GM19324 (cell line): Measurements from ENCODE around the gene LSP1.
"Not testable (repeated sequence)": the region's sequence is repeated elsewhere in the genome, so short reads cannot be mapped to it uniquely, and the experiment has no call there.

ENCODE experiments used
- ATAC-seq: cut with Tn5 transposase; IDR thresholded peaks from one replicate; pipeline ENCODE4 v1.9.1; 2021; ENCODE audit warnings: mild to moderate bottlenecking, moderate library complexity; ENCODE audit not compliant: unreplicated experiment, low FRiP score

The LSP1 gene

DNA sequence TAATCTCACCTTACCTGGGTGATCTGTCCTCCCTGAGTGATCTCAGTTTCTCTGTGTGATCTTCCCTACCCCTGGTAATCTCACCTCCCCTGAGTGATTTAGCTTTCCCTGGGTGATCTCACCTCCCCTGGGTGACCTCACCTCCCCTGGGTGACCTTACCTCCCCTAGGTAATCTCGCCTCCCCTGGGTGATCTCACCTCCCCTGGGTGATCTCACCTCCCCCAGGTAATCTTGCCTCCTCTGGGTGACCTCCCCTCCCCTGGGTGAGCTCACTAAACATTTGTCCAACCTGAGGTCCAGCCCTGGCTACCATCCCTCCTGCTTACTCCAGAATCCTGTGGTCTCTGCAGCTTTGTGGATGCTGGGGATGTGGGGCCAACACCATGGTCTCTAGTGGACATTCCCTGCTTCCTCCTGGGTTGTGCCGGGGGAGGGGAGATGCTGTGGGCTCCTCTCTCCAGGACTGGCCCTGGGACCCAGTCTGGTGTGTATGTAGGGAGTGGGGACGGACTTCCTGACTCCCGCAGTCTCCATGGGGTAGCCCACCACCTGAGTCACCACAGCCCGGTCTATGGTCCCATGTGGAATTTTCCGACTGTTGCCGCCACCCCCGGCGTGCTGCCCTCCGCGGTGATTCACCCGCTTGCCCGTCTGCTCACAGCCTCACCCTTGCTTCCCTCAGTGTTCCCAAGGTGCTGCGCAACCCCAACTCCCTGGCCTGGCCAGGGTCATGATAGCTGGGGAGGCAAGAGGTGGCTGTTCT, 9.9 kb downstream of the LSP1 start:
- ATAC-seq, result no peak

DNA sequence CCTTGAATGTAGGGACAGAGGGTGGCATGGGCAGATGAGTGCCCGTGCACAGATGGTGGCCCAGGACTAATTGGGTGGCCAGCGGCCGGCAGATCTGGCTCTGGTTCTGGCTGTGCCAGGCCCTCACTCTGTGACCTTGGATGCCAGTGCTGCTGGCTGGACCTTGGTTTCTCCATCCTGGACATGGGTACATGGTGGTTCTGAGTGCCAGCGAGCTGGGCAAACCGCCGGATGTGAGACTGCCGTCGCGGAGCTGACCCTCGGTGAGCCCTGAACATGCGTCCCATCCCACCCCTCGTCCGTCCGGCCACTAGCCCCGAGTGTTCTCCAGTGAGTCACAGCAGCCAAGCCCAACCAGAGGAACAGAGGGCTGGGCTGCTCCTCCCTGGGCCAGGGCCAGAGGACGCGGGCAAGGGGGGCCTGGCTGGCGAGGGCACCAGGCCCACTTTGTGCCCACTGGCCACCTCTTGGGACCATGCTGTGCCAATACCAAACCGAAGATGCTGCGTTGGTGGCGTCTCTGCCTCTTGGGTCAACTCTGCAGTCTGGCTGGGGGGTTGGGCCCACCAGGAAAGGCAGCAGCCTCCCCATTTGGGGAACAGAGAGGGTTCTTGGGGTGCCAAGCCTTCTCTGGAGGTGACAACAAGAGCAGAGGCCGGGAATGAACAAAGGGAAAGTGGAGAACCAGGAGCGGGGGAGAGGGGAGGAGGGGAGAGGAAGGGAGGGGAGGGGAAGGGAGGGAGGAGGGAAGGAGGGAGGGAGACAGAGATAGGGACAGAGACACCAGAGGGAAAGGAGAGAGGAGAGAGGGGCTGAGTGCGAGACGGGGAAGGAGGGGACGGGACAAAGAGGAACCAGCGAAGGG, 10.7 kb downstream of the LSP1 start:
- no peak for ATAC-seq

DNA sequence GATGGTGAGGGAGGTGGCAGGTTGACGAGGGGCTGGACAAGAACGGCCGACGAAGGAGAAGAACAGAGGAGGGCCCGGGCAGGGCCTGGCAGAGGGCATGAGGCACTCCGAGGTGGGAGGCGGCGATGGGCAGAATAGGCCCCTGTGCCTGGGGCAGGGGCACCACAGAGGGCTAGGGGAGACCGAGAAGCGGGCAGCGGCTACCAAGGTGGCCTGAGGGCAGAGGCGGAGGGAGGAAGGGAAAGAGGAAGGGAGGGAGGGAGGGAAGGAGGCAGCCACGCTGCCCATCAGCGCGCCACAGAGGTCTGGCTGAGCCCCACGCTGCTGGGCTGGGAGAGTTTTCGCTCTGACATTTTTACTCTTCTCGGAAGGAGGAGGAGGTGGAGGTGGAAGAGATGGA, 11.3 kb downstream of the LSP1 start:
- no peak for ATAC-seq

DNA sequence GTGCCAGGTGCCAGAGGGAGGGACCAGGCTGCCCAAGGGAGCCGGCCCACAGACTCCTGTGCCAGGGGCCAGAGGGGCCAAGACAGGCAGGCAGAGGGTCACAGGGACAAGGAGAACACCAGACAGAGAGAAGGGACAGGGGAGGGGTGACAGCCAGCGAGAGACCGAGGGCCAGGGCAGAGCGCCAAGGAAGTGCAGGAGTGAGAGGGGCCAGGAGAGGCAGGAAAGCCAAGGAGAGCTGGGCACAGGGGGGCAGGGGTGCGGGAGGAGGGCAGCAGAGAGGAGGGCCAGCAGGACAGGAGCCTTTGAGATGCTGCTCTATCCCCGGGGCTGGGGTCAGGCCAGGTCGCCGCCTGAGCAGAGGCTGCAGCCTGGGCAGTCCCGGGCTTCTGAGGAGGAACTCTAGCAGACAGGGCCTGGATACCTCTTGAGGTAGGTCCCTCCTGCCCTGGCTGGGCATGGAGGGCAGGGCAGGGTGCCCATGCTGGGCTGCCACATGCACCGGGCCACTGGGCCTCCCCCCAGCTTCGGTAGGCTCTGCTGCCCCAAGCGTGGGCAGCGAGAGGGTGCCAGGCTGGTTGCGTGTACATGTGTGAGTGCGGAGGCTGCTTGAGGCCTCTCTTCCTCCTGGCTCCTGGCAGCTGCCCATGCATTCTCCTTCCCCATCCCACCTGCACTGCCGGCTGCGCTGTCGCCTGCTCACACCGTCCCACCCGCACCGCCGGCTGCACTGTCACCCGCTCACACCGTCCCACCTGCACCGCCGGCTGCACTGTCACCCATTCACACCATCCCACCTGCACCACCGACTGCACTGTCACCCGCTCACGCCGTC, 12.2 kb downstream of the LSP1 start:
- no peak for ATAC-seq

DNA sequence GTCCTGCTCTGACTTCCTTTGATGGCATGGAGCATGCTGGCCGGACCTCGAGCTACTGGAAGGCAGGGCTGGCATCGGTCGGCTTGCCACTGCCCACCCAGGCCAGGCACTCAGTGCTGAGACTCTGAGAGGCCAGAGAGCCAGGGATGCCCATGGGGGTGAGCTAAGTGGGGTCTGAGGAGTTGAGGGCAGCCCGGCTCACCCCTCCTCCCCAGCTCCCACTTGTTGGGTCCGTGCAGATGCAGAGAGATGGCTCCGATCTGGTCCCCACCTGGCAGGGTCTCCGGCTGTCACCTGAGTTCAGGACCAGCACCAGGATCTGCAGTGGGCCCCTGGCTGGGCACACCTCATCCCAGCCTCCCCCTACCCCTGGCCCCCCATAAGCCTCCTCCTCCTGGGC, 13.3 kb downstream of the LSP1 start:
- no peak for ATAC-seq

DNA sequence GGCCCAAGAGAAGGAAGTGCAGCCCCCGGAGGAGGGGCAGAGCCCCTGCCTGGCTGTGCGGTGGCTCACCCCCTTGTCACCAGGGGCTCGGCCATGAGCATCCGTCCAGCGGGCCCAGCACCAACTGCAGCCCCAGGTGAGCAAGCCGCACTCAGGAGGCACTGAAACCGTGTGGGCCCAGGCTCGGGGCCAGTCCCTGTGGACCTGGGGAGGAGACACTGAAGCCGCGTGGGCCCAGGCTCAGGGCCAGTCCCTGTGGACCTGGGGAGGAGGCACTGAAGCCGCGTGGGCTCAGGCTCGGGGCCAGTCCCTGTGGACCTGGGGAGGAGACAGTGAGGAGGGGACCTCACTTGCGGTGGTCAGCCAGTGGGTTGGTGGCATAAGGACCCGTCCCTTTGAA, 13.9 kb downstream of the LSP1 start:
- no peak for ATAC-seq

DNA sequence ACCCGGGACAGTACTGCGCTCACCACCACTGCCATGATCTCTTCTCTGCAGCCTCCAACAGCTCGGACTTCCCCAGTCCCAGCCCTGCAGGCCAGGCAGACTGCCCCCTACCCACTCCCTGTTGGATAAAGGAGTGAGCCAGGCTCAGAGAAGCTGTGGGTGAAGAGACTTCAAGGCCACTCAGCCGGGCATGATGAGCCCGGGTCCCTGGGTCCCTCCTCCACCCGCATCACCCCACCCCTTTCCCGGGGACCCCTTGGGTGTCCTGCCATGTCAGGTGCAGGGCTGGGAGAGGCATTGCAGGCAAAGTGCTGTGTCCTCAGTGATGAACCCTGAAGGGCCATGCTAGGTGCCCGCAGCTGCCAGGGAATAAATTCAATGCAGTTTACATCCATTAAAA, 14.5 kb downstream of the LSP1 start:
- no peak for ATAC-seq

DNA sequence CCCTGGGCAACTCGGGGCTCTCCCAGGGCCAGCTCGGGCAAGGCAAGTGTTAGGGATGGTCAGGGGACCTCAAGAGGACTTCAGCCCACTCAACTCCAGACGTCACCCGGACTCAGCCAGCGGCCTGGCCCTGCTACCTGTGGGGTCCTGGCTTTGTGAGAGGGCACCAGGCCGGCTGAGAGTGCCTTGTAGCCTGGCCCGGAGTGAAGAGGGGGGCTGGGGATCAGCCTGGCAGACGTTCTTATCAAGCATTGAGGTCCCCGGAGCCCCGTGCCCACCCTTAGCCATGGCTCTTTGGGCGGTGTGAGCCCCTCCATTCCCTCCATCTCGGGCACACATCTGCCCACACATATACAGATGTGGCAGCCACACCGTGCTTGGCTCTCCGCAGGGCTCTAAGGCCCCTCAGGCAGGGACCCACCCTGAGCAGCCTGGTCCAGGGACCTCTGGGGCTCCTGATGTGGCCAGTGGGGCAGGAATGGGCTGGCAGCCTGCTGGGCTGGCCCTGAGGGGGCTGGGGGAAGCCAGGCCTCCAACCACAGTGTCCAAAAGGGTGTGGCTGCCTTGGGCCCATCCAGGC, 15.3 kb downstream of the LSP1 start:
- ATAC-seq, result no peak

DNA sequence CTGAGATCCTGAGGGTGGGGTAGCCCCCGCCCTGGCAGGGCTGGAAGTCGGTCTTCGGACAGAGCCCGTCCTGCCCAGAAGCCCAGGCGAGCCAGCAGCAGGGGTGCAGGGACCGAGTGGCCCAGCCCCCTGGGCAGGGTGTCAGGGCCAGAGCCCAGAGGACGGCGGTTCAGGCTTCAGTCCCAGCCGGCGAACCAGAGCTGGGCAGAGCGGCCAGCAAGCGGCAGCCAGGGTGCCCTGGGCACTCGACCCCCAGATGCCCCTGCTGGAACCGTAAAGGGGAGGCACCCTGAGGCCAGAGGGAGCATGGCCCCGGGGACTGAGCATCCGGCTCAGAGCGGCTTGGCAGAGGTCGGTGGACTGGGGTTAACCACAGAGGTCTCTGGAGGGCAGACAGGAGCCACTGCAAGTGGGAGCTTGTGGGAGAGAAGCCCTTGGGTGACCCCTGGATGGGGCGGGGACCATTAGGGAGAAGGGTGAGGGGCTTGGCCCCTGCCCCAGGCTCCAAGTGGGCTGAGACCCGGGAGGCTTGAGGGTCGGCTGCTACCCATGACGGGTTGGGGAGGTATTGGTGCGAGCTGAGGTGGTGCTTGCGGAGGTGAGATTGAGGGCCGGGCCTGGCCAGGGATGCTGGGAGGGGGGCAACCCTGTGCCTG, 15.9 kb downstream of the LSP1 start:
- ATAC-seq, result no peak

DNA sequence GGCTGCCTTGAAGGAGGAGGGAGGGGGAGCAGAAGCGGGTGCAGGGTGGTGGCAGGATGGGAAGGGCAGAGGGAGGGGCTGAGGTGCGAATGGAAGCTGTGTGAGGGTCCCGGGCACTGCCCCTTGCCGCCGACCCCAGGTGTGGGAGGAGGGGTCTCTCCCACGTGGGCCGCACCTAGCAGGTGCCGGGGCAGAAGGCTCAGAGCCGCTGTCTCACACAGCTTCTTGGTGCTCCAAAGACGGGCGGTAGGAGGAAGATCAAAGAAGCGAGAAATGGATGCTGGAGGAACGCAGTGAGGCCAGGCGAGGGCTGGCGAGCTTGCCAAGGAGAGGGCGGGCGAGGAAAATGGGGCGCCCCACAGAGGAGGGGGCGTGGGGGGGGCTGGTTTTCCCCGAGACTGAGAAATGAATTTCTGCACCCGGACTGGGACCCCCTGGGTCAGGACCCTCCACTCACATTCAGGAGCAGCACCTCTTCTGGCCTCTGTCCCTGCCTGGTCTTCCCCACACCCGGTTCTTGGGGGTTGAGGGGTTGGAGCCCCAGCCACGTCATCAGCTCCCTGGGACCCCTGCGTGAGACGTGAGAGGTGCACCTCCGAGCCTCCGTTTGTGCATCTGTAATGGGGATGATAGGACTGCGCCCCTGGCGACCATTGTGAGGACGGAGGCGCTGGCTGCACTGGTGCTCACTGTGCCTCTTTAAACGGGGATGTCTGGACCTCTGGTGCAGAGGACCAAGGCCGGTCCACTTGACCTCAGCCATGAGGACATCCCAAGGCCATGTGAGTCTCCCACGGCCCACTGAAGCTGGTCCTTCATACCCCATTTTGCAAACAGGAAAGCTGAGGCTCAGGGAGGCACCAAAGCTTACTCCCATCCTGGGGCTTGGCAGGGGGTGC, 16.8 kb downstream of the LSP1 start:
- ATAC-seq, result no peak

DNA sequence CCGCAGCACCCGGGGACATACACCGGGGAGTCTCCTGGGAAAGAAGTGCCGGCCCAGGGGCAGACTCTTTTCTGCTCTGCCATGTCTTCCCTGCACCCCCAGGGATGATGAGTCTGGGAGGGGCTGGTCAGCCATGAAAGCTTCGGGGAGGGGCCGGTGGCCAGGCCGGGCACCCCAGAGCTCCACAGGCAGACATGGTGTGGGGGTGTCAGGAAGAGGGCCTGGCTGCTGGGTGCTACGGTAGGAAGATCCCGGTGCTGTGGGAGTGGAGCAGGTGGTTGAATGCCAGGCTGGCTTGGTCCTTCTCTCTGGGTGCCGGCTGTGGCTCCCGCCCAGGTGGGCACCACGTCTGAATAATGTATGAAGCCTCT, 17.4 kb downstream of the LSP1 start:
- no peak for ATAC-seq

DNA sequence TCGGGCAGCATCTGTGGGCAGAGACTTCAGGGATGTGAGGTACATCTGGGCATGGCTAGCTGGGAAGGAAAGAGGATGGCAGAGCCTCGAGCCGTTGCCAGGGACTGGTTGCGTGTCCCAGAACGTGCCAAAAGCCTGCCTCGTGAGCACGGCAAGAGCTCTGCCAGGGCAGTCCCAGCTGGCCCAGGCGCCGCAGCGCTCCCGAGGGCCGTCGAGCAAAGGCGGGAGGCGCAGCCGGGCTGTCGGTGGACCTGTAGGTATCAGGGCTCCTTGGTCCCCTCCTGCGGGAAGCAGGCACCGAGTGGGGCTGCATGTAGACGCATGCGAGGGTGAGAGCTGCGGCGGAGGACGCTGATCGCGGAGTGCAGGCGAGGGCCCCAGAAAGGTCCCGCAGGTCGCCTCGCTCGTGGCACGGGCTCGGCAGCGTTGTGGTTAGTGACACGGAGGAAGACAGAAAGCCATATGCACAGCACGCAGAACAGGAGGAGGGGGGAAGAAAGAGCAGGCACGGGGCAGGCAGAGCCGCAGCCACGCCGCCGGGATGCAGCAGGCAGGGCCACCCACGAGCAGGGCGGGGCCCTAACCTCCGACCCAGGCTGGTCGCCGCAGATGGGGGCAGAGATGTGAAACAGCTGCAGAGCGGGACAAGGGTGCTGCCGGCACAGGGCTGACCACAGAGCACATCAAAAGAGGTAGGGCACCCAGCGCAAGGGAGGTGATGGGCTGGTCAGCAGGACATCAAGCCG, 18.0 kb downstream of the LSP1 start:
- ATAC-seq, result no peak

DNA sequence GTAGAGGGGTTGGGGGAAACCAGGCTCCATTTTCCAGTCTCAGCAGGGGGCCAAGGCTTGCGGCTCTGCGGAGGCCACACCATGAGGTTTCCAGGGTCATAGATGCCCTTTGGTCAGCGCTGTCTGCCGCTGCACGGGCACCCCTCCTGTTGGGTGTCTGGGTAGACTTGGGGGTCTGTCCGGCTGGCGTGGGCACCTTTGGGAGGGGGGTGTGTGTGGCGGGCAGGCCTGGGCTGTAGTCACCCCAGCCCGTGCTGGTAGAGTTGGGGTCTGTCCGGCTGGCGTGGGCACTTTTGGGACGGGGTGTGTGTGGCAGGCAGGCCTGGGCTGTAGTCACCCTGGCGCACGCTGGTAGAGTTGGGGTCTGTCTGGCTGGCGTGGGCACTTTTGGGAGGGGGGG, 18.6 kb downstream of the LSP1 start:
- no peak for ATAC-seq

DNA sequence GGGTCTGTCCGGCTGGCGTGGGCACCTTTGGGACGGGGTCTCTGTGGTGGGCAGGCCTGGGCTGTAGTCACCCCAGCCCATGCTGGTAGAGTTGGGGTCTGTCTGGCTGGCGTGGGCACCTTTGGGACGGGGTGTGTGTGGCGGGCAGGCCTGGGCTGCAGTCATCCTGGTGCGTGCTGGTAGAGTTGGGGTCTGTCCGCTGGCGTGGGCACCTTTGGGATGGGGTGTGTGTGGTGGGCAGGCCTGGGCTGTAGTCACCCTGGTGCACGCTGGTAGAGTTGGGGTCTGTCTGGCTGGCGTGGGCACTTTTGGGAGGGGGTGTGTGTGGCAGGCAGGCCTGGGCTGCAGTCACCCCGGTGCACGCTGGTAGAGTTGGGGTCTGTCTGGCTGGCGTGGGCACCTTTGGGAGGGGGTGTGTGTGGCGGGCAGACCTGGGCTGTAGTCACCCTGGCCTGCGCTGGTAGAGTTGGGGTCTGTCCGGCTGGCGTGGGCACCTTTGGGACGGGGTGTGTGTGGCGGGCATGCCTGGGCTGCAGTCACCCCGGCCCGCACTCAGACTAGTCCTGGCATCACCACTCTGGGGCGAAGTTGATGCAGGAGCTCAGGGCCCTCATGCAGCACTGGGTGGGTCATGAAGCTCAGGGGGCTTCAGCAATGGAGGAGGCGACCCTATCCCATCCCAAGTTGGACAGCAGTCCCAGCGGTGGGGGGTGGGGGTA, 19.5 kb downstream of the LSP1 start:
- no peak for ATAC-seq

DNA sequence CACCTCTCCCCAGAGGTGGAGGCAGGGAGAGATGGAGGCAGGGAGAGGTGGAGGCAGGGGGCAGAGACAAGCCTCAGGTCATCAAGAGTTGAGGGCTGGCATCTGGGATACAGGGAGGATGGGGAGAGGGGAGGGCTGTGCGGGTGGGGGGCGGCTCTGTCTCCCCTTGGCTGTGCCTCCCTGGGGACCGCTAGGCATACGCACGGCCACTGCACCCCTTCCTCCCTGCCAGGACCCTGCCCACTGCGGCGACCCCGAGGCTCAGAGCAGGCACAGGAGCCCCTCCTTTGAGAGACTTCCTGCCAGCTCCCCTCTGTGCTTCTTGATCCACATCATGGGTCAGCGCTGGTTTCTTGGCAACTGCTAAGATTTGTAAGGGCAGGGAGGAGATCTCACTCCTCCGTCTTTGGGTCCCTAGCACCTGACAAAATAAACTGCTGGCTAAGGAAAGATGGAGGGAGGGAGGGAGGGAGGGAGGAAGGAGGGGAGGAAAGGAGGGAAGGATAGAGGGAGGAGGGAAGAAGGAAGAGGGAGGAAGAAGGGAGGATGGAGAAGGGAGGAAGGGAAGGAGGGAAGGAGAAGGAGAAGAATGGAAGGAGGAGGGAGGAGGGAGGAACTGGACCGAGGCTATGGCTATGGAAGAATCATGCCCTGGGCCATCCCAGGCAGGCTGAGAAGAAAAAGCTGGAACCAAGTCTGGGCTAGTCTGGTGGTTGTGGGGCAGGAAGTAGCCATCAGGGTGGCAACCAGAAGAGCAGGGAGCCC, 20.3 kb downstream of the LSP1 start:
- no peak for ATAC-seq

DNA sequence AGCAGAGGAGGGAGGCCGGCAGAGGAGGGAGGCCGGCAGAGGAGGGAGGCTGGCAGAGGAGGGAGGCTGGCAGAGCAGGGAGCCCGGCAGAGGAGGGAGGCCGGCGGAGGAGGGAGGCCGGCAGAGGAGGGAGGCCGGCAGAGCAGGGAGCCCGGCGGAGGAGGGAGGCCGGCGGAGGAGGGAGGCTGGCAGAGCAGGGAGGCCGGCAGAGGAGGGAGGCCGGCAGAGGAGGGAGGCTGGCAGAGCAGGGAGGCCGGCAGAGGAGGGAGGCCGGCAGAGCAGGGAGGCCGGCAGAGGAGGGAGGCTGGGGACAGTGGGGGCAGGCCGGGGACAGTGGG, 20.9 kb downstream of the LSP1 start:
- not testable (repeated sequence) for ATAC-seq

DNA sequence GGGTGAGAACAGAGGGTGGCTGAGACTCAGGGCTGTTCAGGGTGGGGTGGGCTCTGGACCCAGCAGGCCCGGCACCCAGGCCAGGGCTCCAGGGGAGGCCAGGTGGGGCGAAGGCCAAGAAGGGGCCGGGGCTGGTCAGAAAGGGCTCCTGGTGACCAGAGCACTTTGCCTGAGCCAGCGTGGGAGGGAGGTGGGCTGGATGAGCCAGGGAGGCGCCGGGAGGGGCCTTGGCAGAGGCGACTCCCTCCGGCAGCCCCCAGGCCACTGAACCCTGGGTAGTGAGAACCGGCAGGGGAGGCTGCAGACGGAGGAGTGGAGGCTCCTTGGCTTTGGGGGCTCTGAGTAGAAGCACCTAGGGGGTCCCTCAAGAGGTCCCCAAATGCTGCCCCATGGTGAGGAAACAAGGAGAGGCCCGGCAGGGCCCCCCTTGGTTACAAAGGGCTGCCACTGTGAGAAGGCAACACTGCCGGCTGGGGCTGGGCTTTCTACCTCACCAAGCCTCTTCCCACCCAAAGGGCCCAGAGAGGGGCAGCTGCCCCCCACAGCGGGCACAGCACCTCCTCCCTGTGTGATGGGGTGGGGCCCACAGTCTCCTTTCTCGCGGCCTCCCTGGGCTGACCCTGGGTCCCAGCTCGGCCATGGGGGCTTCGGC, 21.7 kb downstream of the LSP1 start:
- ATAC-seq, result not testable (repeated sequence)
